Muscle of leg (tissue), 11 donors: ENCODE data around the gene SH2B2. TPM values are rescaled to one million over a fixed set of nuclear protein-coding genes. Genes with fewer than 3 reads are reported as not detected.
"Not testable (repeated sequence)": the region's sequence is repeated elsewhere in the genome, so short reads cannot be mapped to it uniquely, and the experiment has no call there.

ENCODE experiments used
- DNase-seq: peaks from one replicate; pipeline ENCODE4 v3.0.0; 2013
- H3K27ac ChIP-seq: one replicate; pipeline ENCODE4 v1.5.1; 2013; ENCODE audit warnings: mild to moderate bottlenecking, low read length, control low read depth
- H3K27me3 ChIP-seq: one replicate; pipeline ENCODE4 v1.6.1; 2013; ENCODE audit warnings: low read length; ENCODE audit not compliant: control insufficient read depth, insufficient read depth
- H3K36me3 ChIP-seq: one replicate; pipeline ENCODE4 v1.6.1; 2013; ENCODE audit warnings: low read length; ENCODE audit not compliant: control insufficient read depth, insufficient read depth
- H3K4me1 ChIP-seq: one replicate; pipeline ENCODE4 v1.6.1; 2013; ENCODE audit warnings: low read length; ENCODE audit not compliant: control insufficient read depth, insufficient read depth
- H3K4me3 ChIP-seq: one replicate; pipeline ENCODE4 v1.5.1; 2013; ENCODE audit warnings: low read length, control low read depth
- H3K9me3 ChIP-seq: replicated peaks from 2 replicates; pipeline ENCODE4 v1.6.1; 2013; ENCODE audit warnings: low read depth, low read length; ENCODE audit not compliant: control insufficient read depth
- WGBS: methylation state at CpG from one replicate; pipeline ENCODE4 v1.1.5; 2013; ENCODE audit warnings: missing lambda C conversion rate; ENCODE audit not compliant: insufficient coverage; 5-methylcytosine and 5-hydroxymethylcytosine counted together
- polyA plus RNA-seq, 8 donors: library from polyadenylated mRNA; unstranded; fragments of 120-200 nt; gene quantifications; one replicate each; pipeline versions ENCODE4 v1.2.1 to v1.2.3, GENCODE V29; 2013; ENCODE audit warnings: inconsistent platforms in 1 of 8, low replicate concordance in 1 of 8; ENCODE audit not compliant: insufficient read length in 8 of 8, insufficient read depth in 1 of 8
- total RNA-seq: library from RNA; stranded (reverse); fragments of 120-200 nt; gene quantifications from one replicate; pipeline ENCODE4 v1.2.4, GENCODE V29; 2013

SH2B2 gene
- total and polyA plus RNA-seq, 9 donors = 4.4 to 16.4 (median 13.0) TPM

GRCh38 chr7:102330666-102331460 lies 44.2 kb downstream of the SH2B2 start:
- H3K9me3 ChIP-seq, H3K4me1 ChIP-seq, H3K4me3 ChIP-seq, H3K27ac ChIP-seq, DNase-seq, H3K27me3 ChIP-seq, H3K36me3 ChIP-seq: not testable (repeated sequence)
- WGBS = 82% methylated on average over 7 of the region's 8 CpGs

DNA sequence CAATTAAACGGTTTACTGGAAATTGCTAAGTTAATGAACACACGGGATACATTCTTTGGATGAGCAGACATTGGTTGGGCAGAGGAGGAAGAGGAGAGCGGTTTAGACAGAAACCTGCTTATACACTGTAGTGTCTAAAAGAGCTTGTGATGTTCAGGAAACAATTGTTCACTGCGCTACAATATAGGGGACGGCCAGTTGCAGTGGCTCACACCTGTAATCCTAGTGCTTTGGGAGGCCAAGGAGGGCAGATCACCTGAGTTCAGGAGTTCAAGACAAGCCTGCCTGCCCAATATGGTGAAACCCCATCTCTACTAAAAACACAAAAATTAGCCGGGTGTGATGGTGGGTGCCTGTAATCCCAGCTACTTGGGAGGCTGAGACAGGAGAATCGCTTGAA lies 48.9 kb downstream of the SH2B2 start:
- not testable (repeated sequence) for DNase-seq

DNA sequence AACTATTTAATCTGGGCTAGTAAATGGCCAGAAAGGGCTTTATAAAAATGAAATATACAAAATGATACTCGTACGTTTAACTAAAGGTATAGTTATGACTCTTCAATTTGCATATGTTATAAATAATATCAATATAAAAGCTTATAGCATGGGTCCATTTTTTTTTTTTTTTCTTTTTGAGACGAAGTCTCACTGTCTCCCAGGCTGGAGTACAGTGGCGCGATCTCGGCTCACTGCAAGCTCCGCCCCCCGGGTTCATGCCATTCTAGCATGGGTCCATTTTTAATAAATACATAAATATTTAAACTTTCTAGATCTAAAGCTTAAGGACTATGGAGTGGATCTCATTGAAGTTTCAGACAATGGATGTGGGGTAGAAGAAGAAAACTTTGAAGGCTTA lies 50.3 kb downstream of the SH2B2 start:
- WGBS = no CpG with 5 or more reads among the region's 8 CpGs
- not testable (repeated sequence) for H3K4me1 ChIP-seq, H3K27me3 ChIP-seq, H3K9me3 ChIP-seq, H3K27ac ChIP-seq, DNase-seq, H3K36me3 ChIP-seq, H3K4me3 ChIP-seq

More for the DNA sequence above, 48.9 kb downstream of the SH2B2 start:
- H3K4me3 ChIP-seq, H3K9me3 ChIP-seq, H3K4me1 ChIP-seq, H3K36me3 ChIP-seq, H3K27ac ChIP-seq, H3K27me3 ChIP-seq: not testable (repeated sequence)
- WGBS = 75% methylated on average over 1 of the region's 7 CpGs

DNA sequence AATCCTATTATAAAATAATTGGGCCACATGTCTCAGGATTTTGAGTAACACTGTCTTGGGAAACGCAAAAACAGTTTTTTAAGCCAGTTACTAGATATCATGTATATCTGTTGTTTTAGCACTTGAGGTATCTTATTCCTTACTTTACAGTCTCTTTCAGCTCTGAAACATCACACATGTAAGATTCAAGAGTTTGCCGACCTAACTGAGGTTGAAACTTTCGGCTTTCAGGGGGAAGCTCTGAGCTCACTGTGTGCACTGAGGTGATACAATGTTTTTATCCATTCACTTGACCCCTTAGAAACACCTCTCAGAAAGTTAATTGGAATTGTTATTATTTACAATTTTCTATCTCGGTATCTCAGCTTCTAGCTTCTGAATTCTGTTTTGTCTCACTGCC lies 50.8 kb downstream of the SH2B2 start:
- WGBS = no CpG with 5 or more reads among the region's 4 CpGs
- not testable (repeated sequence) for DNase-seq

GRCh38 chr7:102340599-102341368 lies 54.1 kb downstream of the SH2B2 start:
- WGBS = no CpG with 5 or more reads among the region's 7 CpGs
- DNase-seq, H3K4me3 ChIP-seq, H3K36me3 ChIP-seq, H3K27ac ChIP-seq, H3K27me3 ChIP-seq, H3K4me1 ChIP-seq, H3K9me3 ChIP-seq: not testable (repeated sequence)

More for the DNA sequence above, 50.8 kb downstream of the SH2B2 start:
- H3K4me1 ChIP-seq, H3K9me3 ChIP-seq, H3K4me3 ChIP-seq, H3K27ac ChIP-seq, H3K36me3 ChIP-seq, H3K27me3 ChIP-seq: not testable (repeated sequence)

DNA sequence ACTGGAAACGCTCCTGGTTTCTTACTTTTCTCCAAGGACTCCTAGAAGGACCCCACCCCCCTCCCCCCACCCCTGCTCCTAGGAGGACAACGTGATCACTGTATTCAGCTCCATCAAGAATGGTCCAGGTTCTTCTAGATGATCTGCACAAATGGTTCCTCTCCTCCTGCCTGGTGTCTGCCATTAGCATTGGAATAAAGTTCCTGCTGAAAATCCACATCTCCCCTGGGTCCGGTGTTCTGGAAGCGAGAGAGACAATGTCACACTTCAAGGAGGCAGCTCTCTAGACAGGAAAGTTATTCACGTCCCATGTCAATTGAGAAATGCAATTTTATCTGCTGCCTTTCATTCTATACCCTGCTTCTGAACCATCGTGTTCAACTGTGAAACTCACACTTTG lies 60.3 kb downstream of the SH2B2 start:
- not testable (repeated sequence) for H3K4me1 ChIP-seq, H3K27me3 ChIP-seq, DNase-seq, H3K9me3 ChIP-seq, H3K4me3 ChIP-seq, H3K36me3 ChIP-seq, H3K27ac ChIP-seq
- WGBS = no CpG with 5 or more reads among the region's 6 CpGs

- H3K9me3 ChIP-seq, H3K27me3 ChIP-seq, H3K4me1 ChIP-seq, H3K36me3 ChIP-seq, H3K27ac ChIP-seq, DNase-seq, H3K4me3 ChIP-seq: not testable (repeated sequence)
- WGBS = no CpG with 5 or more reads among the region's 6 CpGs
These were observed 69.7 kb downstream of the SH2B2 start, which contains the start of gene SPDYE6 for GRCh38 chr7:102356344-102356743. Gene SPDYE6, minus strand, starts transcription at chr7:102356444. Its CDS starts 421 bp downstream, at chr7:102356023.

GRCh38 chr7:102363549-102364393 lies 77.1 kb downstream of the SH2B2 start:
- DNase-seq = peak; percentile 100
- not testable (repeated sequence) for H3K4me1 ChIP-seq, H3K36me3 ChIP-seq, H3K27me3 ChIP-seq, H3K9me3 ChIP-seq
- Histone ChIP-seq H3K27ac (peak overlapping the region; percentile 79), H3K4me3 (peak overlapping the region; percentile 50)
- WGBS = under 1% methylated on average over 45 of the region's 76 CpGs

GRCh38 chr7:102364394-102364886 lies 77.8 kb downstream of the SH2B2 start:
- peak overlapping the region; percentile 79 for H3K27ac ChIP-seq
- H3K4me1 ChIP-seq, H3K9me3 ChIP-seq, H3K36me3 ChIP-seq, H3K27me3 ChIP-seq: not testable (repeated sequence)
- no CpG with 5 or more reads among the region's 20 CpGs for WGBS
- H3K4me3 ChIP-seq = peak overlapping the region; percentile 50
- peak; percentile 14 for DNase-seq

- not testable (repeated sequence) for DNase-seq, H3K27me3 ChIP-seq, H3K4me1 ChIP-seq, H3K36me3 ChIP-seq, H3K27ac ChIP-seq, H3K9me3 ChIP-seq, H3K4me3 ChIP-seq
- no CpG with 5 or more reads among the region's 7 CpGs for WGBS
These were observed 78.7 kb downstream of the SH2B2 start for GRCh38 chr7:102365390-102365789.
